ENCODE measurements around the gene SH3BP4. TPM values are rescaled to one million over a fixed set of nuclear protein-coding genes. Genes with fewer than 3 reads are reported as not detected.

The SH3BP4 gene
- polyA plus RNA-seq, 1 donor: 17.0 TPM

GRCh38 chr2:234982096-234982834, 30.4 kb downstream of the SH3BP4 start:
- no peak for DNase-seq (ENCODE audit: low read depth)

DNA sequence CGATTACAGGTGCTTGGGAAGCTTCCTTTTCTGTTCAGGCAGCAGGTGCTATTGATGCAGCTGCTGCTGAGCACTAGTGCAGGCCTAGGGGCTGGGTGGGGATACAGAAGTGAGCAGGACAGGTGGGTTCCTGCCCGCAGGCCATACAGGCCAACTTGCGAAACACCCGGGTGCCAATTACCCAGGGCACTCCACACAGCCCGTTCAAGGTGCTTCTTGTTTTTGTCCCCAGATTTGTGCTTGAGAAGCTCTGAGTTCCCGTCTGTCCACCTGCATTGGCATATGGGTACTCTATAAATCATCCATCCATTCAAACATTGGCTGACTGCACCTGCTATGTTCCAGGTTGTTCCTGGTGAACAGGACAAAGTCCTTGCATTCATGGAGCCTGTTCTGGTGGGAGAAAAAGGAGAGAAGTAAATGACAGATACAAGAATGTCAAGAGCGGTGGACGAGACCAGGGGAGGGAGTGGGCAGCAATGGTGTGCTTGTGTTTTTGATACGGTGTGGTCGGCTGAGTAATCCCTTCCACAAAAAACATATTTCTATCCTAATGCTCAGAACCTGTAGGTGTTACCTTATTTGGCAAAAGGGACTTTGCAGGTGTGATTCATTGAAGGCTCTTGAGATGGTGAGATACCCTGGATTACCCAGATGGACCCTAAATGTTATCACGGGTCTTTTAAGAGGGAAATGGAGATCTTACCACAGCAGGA, 31.4 kb downstream of the SH3BP4 start:
- no peak for DNase-seq (ENCODE audit: low read depth)

- DNase-seq (ENCODE audit: low read depth): no peak
Observed at GRCh38 chr2:234985608-234986245, 33.9 kb downstream of the SH3BP4 start.

GRCh38 chr2:234986390-234986789, 34.6 kb downstream of the SH3BP4 start:
- DNase-seq (ENCODE audit: low read depth): no peak

DNA sequence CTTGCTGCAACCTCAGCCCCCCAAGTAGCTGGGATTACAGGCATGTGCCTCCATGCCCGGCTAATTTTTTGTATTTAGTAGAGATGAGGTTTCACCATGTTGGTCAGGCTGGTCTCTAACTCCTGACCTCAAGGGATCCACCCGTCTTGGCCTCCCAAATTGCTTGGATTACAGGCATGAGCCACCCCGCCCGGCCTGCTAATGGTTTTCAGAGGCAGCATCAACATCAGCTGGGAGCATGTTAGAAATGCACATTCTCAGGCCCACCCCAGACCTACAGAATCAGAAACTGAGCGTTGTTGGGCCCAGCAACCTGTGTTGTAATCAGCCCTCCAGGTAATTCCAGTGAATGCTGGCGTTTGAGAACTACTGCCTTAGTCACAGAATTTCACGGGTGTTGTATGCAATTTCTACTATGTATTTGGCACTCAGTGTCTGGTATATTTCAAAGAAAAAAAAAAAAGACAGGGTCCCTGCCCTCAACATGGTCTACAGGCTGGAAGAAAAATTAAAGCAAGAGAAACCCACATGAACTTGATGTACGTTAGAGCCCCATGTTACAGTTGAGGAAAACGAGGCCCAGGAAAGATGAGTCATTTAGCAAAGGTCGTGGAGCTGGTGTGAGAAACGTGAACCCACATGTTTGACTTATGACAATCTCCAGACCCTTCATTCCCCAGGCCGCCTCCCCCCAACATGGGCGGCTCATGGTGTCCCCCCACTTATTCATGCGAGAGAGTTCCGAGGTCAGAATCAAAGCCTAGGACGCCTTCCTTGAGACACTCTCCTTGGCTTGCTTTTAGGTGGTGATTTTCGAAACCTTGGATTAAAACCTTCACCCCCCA, 35.3 kb downstream of the SH3BP4 start:
- DNase-seq (ENCODE audit: low read depth): no peak

DNA sequence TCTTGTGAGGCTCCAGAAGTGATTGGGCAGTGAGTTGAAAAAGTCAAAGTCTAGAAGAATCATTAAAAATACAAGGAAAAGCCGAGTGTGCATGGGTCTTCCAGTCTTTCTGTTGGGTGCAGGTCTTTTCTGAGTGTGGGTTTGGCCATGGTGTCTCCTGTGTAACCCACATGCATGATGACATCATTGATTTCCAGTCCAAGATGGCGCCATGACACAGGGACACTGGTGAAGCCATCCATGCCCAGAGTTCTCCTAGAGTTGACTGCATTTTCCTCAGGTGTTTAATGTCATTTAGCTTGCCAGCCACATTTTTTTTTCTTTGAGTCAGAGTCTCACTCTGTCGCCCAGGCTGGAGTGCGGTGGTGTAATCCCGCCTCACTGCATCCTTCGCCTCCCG, 35.9 kb downstream of the SH3BP4 start:
- no peak for DNase-seq (ENCODE audit: low read depth)

DNA sequence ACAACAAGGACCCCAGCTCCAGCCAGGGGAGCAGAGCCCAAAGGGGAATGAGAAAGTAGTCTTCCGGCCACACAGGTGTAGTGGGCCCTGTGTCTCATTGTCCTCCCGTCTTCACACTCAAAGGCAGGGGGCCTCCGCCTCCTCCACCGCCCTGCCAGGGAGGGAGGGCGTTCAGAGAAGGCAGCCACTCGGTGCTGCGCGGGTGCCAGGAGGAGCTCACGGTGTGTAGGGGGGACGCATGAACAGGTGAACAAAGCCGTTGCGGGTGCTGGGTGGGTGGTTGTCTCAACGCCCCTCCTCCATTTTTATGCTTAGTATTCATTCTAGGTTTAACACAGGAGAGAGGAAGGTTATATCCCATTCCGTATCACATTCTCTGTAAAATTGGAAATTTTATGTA, 36.7 kb downstream of the SH3BP4 start:
- no peak for DNase-seq (ENCODE audit: low read depth)

DNA sequence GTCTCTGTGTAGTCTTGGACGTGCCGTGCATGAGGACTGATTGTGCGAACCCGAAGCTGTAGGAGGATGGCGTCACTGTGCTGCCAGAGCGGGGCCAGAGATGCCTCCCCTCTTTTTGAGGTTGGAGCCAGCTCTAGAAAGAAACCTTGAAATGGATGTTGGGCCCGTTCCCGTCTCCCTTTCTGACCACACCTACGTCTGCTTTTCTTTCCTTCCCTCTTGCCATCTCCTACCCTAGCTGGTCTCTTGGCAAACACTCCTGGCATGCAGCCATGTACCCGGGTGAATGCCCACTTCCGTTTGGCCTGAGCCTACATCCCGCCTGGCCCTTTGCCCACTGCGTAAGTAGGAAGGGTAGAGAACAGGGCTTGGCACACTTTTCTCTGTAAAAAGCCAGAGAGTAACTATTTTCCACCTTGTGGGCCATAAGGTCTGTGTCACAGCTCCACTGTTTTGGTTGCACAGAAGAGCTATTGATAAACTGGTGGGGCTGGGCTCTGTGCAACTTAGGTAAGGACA, 37.4 kb downstream of the SH3BP4 start:
- DNase-seq (ENCODE audit: low read depth): no peak

DNA sequence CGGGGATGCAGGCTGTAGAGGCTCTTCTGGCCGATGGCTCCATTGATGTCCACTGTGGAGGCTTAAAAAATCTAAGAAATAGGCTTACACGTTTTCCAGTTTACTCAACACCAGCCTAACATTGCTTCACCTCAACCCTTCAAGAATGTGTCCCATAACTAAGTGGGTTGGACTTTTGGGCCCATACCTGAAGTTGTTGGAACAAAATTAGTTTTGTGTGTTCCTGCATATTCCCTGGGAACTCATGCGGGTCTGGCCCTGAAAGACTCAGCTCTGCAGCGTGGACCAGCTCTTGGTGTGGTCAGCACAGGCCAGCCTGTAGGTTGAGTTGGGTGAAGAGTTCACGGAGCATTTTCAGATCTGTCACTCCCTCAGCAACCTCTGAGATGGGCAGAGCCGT, 38.5 kb downstream of the SH3BP4 start:
- DNase-seq (ENCODE audit: low read depth): no peak

- DNase-seq (ENCODE audit: low read depth): no peak
Observed at GRCh38 chr2:234991290-234991689, 39.5 kb downstream of the SH3BP4 start.

- no peak for DNase-seq (ENCODE audit: low read depth)
Observed at GRCh38 chr2:234991793-234992192, 40.0 kb downstream of the SH3BP4 start.

GRCh38 chr2:234992196-234992595, 40.4 kb downstream of the SH3BP4 start:
- no peak for DNase-seq (ENCODE audit: low read depth)

- DNase-seq (ENCODE audit: low read depth): no peak
Observed at GRCh38 chr2:234992624-234993349, 41.0 kb downstream of the SH3BP4 start.

DNA sequence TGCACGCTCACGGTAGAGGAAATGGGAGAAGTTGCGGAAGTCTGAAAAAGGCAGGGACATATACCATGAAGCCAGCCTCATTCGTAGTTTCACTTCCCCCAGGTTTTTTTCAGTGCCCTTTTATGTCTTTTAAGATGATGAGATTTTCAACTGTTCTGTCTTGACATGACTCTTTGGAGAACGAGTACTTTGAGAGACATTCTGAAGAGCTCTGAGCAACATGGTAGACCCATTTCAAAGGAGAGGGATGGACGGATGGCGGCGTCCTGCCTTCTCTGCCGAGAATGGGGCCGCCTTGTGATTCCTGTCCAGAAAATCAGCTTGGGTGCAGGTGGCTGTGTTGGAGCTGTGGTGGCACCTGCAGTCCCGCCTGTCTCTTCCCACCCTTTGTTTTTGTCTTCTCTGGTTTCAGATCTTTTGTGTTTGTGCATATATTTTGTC, 41.7 kb downstream of the SH3BP4 start:
- DNase-seq (ENCODE audit: low read depth): no peak

- no peak for DNase-seq (ENCODE audit: low read depth)
Observed at GRCh38 chr2:234994438-234995321, 42.9 kb downstream of the SH3BP4 start.

- DNase-seq (ENCODE audit: low read depth): no peak
Observed at GRCh38 chr2:234995332-234996068, 43.7 kb downstream of the SH3BP4 start.

DNA sequence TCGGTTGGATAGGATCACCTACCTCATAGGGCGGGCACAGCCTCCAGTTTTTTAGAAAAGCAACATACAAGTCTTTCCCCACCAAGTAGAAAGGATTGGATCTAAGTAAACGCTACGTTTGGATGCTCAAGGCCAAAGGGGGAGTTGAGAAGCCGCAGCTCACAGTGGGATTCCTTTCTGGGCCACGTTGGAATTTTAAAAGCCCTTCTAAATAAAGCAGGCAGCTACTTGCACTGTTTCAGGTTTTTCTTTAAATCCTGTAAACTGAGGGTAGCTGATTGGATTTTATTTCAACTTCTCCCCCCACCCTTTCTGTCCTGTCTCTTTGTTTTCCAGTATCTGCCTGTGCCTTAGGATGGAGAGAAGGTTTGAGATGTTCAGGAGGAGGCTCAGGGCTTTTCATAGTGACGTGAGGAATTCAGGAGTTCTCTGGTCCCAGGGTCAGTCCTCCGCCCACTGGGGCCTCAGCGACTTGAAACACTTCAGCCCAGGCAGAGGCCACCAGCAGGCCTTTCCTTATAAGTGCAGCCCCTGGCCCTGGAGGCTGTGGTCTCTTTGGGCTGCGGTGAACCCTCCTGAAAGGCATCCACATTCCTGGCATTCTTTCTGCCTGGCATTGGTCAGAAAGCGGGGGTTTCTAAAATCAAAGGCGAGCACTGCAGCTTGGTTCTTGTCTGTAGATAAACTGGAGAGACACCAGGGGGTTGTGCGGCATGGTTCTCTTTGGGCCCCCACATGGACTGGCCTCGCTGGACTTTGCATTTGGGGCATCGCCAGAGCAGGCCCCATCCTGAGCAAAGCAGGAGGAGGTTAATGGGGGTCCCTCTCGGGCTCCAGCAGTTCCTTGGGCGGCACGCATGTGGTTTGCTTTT, 44.5 kb downstream of the SH3BP4 start:
- DNase-seq (ENCODE audit: low read depth): no peak

GRCh38 chr2:234996941-234997270, 45.1 kb downstream of the SH3BP4 start:
- DNase-seq (ENCODE audit: low read depth): no peak
